HG03108 (cell line): ENCODE results near the gene SMIM20.

Source experiments
- ATAC-seq: cut with Tn5 transposase; IDR thresholded peaks from one replicate; pipeline ENCODE4 v1.9.1; 2021; ENCODE audit warnings: moderate library complexity; ENCODE audit not compliant: unreplicated experiment

The SMIM20 gene

DNA sequence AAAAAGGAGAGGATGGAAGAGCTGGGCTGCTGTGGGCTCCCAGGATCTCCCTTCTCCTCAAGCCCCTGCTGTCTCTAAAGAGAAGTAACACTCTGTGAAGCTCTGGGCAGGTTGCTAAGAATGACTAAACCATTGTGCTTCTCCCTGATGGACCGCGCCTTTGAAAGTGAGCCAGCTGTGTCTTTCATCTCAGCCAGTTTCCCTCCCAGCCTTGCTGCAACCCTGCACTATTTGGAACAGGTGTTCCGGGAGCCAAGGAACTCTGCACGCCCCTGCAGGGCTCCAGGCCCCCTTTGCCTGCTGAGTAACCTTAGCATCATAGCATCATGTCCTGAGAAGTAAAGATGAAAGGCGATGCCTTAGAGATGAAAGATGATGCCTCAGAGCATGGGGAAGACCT, 39.7 kb downstream of the SMIM20 start:
- no peak for ATAC-seq

- no peak for ATAC-seq
Observed at GRCh38 chr4:25954293-25954904, 40.4 kb downstream of the SMIM20 start.

GRCh38 chr4:25955705-25956104, 41.7 kb downstream of the SMIM20 start:
- no peak for ATAC-seq

GRCh38 chr4:25956260-25956659, 42.2 kb downstream of the SMIM20 start:
- no peak for ATAC-seq

DNA sequence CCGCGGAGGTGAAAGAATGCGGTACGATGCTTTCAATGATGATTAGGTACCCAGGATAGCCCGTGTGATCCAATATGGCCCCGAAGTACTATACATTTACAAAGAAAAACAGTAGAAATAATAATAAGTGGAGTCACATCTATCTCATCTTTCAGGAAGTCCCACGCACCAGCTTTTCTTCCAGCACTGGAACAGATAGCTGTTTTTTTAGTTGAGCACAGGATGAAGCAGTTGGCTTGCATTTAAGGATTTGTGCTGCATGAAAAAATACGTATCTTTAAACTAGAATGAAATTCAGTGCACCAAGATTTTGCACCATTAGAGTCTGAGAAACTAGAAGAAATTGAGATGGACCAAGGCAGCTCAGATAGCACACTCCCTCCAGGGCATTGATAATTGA, 44.1 kb downstream of the SMIM20 start:
- ATAC-seq = no peak

DNA sequence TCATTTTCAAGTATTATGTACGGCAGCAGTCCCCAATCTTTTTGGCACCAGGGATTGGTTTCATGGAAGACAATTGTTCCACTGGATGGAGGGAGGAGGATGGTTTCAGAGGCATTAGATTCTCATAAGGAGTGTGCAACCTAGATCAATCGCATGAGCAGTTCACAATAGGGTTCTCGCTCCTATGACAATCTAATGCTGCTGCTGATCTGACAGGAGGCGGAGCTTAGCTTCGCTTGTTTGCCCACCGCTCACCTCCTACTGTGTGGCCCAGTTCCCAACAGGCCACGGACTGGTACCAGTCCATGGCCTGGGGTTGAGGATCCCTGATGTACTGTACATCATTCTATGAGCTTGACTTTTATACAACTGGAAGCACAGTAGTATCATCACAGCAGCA, 48.4 kb downstream of the SMIM20 start:
- ATAC-seq = no peak

- ATAC-seq = no peak
Observed at GRCh38 chr4:25965629-25966028, 51.6 kb downstream of the SMIM20 start.

DNA sequence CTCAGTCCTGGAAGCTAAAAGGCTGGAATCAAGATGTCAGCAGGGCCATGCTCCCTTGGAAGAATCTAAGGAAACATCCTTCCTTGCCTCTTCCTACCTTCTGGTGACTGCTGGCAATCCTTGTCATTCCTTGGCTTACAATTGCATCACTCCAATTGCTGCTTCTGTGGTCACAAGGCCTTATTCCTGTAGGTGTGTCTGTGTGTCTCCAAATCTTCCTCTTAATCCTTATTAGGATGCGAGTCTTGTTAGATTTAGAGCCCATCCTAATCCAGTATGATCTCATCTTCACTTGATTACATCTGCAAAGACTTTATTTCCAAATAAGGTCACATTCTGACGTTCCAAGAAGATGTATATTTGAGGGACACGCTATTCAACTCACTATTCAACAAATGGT, 52.2 kb downstream of the SMIM20 start:
- no peak for ATAC-seq

- ATAC-seq = no peak
Observed at GRCh38 chr4:25969374-25970155, 55.5 kb downstream of the SMIM20 start.

DNA sequence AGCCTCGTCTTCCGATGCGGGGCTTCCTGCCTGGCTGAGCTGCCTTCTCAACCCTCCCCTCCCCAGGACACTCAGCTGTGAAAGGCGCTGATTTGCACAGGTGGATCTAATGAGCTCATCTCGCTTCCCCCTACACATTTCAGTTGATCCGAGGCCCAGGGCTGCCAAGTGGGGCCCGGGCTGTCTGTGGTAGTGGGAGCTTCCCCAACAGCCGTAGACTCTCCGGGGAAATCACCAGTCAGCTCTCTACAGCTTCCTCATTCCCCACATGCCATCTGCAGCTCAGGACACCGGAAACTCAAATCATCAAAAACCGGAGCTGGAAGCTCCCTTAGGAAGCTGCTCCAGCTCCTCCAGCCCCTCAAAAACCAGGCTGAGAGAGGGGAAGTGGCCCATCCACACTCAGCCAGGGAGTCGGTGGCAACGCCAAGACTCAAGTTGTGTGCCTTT, 56.2 kb downstream of the SMIM20 start:
- ATAC-seq = peak; percentile 80

DNA sequence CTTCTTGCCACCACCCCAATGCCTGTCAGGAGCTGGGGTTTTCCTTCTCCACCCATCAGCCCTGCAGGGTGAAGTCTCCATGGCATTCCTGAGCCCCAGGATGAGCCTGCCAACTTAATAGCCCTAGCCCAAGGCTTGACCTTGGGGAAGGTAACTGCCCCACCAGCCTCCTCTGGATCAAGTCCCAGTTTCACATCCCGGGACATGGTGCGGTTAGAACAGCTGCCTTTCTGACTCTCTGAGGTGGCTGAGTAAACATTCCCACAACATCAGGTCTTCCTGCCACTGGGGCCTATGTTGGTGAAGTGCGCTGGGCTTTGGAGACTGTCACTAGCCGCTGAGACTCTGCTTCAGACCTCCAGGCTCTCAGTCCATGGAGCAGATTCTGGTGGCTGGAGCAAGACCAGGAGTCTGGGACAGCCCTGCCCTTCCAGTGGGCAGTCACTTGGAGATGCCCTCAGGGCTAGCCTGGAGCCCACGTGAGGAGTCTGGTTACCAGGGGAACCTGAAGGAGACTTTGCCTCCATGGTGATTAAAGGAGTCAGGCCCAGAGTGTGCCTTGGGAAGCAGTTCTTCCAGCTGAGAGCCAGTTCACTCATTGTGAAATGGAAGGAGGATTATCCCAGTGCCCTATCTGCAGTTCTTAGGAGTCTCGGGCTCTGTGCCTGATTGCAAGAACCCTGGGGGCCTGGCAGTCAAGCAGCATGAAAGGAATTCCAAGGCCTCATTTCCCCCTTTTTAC, 56.8 kb downstream of the SMIM20 start:
- no peak for ATAC-seq

DNA sequence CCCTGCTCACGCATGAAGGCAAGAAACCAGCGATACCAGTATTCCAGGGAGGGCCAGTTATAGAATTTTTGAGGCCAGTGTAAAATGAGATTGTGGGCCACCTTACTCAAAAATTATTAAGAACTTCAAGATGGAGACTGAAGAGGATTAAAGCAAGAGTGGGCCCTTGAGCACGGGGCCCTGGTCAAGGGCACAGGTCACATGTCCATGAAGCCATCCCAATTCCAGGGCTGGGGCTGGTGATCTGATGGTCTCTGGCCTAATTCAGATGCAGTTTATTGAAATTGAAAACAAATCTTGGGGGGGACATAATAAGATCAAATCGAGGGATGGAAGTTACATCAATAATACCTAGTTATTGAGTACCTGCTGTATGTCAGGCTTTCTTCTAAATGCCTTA, 58.3 kb downstream of the SMIM20 start:
- ATAC-seq = no peak

GRCh38 chr4:25972984-25973745, 59.1 kb downstream of the SMIM20 start:
- ATAC-seq = no peak

DNA sequence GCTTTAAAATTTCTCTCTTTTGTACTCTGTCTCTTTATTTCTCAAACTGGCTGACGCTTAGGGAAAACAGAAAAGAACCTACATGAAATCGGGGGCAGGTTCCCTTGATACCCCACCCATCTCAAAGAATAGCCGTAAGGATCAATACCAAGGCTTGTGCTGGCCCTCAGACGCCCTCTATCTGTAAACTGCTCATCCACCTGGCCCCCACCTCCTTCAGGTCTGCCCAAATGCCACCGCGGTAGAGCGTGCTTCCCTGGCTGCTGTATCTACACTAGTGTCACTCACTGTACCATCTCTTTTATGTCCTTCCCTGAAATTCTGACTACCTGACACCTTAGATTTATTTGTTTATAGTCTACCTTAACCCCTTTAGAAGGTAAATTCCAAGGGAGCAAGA, 62.8 kb downstream of the SMIM20 start:
- ATAC-seq = no peak

DNA sequence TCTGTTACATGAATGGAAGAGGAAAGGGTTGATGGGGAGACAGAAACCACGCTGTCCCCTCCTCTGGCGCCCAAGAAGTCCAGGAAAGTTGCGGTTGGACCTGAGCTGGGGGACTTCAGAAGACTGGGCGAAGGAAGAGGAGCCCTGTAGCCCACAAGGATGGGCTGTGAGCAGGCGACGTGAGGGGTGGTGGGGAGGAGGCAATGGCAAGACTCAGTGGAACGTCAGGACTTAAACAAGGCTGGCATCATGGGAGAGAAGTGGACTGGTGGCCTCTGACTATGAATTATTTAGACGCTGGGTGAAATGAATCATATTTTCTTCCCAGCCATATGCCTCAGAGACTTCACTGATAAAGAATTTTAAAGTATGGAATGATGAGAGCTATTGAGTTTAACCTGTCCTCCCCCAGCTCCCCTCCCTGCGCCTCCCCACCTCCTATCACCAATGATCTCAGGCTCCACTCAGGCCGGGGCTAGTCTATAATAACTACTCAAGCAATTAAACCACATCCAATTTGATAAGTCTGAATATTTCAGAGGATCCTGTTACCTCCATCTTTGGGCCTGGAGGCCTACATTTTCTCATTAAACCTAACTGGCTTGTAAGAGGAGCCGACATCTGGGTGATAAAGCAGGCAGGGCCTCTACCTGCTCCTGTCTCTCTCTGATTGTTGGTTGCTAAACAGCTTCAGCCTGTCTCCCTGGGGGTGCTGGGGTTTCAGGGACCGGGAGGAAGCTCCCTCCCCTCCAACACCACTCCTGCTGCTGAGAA, 63.6 kb downstream of the SMIM20 start:
- no peak for ATAC-seq

DNA sequence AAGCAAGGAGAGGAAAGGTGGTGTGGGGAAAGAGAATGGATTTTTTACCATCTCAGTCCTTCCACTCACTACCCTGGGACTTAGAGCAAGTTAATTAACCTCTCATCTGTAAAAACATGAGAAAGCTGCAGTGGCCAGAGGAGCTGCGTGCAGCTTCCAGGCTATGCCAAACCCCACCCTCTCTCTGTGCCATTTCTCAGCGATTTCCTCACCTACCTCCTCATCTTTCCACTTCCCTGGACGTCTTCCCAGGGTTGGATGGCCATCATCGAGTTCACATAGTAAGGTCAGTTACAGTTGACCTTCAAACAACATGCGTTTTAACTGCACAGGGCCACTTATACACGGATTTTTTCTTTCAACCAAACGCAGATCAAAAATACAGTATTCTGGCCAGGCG, 64.3 kb downstream of the SMIM20 start:
- no peak for ATAC-seq
